Measurements from ENCODE around the gene SOD3.

The SOD3 gene

GRCh38 chr4:24799544-24800324, 4.4 kb downstream of the SOD3 start:
- H3K27ac ChIP-seq, result no peak overlapping the region

DNA sequence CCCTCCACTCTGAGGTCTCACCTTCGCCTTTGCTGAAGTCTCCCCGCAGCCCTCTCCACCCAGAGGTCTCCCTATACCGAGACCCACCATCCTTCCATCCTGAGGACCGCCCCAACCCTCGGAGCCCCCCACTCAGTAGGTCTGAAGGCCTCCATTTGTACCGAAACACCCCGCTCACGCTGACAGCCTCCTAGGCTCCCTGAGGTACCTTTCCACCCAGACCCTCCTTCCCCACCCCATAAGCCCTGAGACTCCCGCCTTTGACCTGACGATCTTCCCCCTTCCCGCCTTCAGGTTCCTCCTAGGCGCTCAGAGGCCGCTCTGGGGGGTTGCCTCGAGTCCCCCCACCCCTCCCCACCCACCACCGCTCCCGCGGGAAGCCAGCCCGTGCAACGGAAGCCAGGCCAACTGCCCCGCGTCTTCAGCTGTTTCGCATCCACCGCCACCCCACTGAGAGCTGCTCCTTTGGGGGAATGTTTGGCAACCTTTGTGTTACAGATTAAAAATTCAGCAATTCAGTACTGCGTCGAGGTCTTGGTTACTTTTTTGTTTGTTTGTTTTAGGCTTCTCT, 5.0 kb downstream of the SOD3 start:
- no peak overlapping the region for H3K4me3 ChIP-seq (ENCODE audit: low read depth, low read length)
- no peaks in the 10 kb centered on the region for H3K9me3 ChIP-seq (ENCODE audit: control insufficient read depth, low read length)
- H3K4me2 ChIP-seq (ENCODE audit: low read length), result no peak overlapping the region
- H3K79me2 ChIP-seq, result no peaks in the 10 kb centered on the region
- H2AFZ ChIP-seq, result no peak overlapping the region
- H3K27ac ChIP-seq, result no peak overlapping the region
- no peak overlapping the region for H3K9ac ChIP-seq
- TF ChIP-seq, protein P1, sequence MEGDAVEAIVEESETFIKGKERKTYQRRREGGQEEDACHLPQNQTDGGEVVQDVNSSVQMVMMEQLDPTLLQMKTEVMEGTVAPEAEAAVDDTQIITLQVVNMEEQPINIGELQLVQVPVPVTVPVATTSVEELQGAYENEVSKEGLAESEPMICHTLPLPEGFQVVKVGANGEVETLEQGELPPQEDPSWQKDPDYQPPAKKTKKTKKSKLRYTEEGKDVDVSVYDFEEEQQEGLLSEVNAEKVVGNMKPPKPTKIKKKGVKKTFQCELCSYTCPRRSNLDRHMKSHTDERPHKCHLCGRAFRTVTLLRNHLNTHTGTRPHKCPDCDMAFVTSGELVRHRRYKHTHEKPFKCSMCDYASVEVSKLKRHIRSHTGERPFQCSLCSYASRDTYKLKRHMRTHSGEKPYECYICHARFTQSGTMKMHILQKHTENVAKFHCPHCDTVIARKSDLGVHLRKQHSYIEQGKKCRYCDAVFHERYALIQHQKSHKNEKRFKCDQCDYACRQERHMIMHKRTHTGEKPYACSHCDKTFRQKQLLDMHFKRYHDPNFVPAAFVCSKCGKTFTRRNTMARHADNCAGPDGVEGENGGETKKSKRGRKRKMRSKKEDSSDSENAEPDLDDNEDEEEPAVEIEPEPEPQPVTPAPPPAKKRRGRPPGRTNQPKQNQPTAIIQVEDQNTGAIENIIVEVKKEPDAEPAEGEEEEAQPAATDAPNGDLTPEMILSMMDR (IDR thresholded peaks at IDR 0.05), result no peak
- H3K27me3 ChIP-seq (ENCODE audit: control insufficient read depth, insufficient read depth, low read length), result no peaks in the 10 kb centered on the region
- no peaks in the 10 kb centered on the region for H3K4me1 ChIP-seq
- H3K36me3 ChIP-seq (ENCODE audit: control insufficient read depth, insufficient read depth, low read length), result no peaks in the 10 kb centered on the region

More at GRCh38 chr4:24799544-24800324, 4.4 kb downstream of the SOD3 start:
- Histone ChIP-seq H3K9ac (no peak overlapping the region), H3K9me3 (ENCODE audit: control insufficient read depth, low read length) (no peaks in the 10 kb centered on the region), H3K36me3 (ENCODE audit: control insufficient read depth, insufficient read depth, low read length) (no peaks in the 10 kb centered on the region), H3K4me3 (ENCODE audit: low read depth, low read length) (no peak overlapping the region), H3K4me2 (ENCODE audit: low read length) (no peak overlapping the region), H2AFZ (no peak overlapping the region), H3K79me2 (no peaks in the 10 kb centered on the region), H3K27me3 (ENCODE audit: control insufficient read depth, insufficient read depth, low read length) (no peaks in the 10 kb centered on the region), H3K4me1 (no peaks in the 10 kb centered on the region)
- TF ChIP-seq, protein P1 (IDR thresholded peaks at IDR 0.05), result no peak

GRCh38 chr4:24801136-24801855, 5.9 kb downstream of the SOD3 start:
- no peak overlapping the region for H3K4me3 ChIP-seq (ENCODE audit: low read depth, low read length)
- no peaks in the 10 kb centered on the region for H3K36me3 ChIP-seq (ENCODE audit: control insufficient read depth, insufficient read depth, low read length)
- H3K4me2 ChIP-seq (ENCODE audit: low read length), result no peak overlapping the region
- H3K4me1 ChIP-seq, result no peaks in the 10 kb centered on the region
- H3K9me3 ChIP-seq (ENCODE audit: control insufficient read depth, low read length), result no peaks in the 10 kb centered on the region
- H2AFZ ChIP-seq, result no peak overlapping the region
- no peak overlapping the region for H3K27ac ChIP-seq
- no peaks in the 10 kb centered on the region for H3K79me2 ChIP-seq
- H3K9ac ChIP-seq, result no peak overlapping the region
- no peaks in the 10 kb centered on the region for H3K27me3 ChIP-seq (ENCODE audit: control insufficient read depth, insufficient read depth, low read length)
- TF ChIP-seq, protein P1 (IDR thresholded peaks at IDR 0.05), result no peak

- no peaks in the 10 kb centered on the region for H3K27me3 ChIP-seq (ENCODE audit: control insufficient read depth, insufficient read depth, low read length)
Measured at GRCh38 chr4:24802648-24803047, 7.3 kb downstream of the SOD3 start.

More at GRCh38 chr4:24802648-24803047, 7.3 kb downstream of the SOD3 start:
- Histone ChIP-seq H3K4me2 (ENCODE audit: low read length) (no peak overlapping the region), H3K4me1 (no peaks in the 10 kb centered on the region), H2AFZ (no peak overlapping the region), H3K9ac (no peak overlapping the region), H3K79me2 (no peaks in the 10 kb centered on the region), H3K9me3 (ENCODE audit: control insufficient read depth, low read length) (no peaks in the 10 kb centered on the region), H3K36me3 (ENCODE audit: control insufficient read depth, insufficient read depth, low read length) (no peaks in the 10 kb centered on the region), H3K27ac (no peak overlapping the region), H3K4me3 (ENCODE audit: low read depth, low read length) (no peak overlapping the region)
- TF ChIP-seq, protein P1 (IDR thresholded peaks at IDR 0.05), result no peak
